HTERT RPE-1 (cell line): ENCODE measurements around the gene IQCC.

Source experiments
- in situ Hi-C: fragments of 300-500 bp; cut with MboI; formaldehyde crosslinking; loops from 4 replicates; pipeline ENCODE4 v1.14.3; 2020; ENCODE audit warnings: low sequenced_read_pairs

Gene IQCC

GRCh38 chr1:32255072-32256071 is 49.9 kb downstream of the IQCC start:
- in situ Hi-C loops, result no loop called here

GRCh38 chr1:32256473-32257226 is 51.2 kb downstream of the IQCC start:
- in situ Hi-C loops, result no loop called here

GRCh38 chr1:32257227-32257508 is 51.7 kb downstream of the IQCC start:
- in situ Hi-C loops, result no loop called here
